ENCODE measurements around the gene ADAM22. TPM values are rescaled to one million over a fixed set of nuclear protein-coding genes. Genes with fewer than 3 reads are reported as not detected.

The ADAM22 gene
- total and polyA plus RNA-seq, 10 of the 15 experiments (the other 5 are each of a cell fraction or from before 2014, with no cell fraction given) = 1.4 to 24.5 (median 7.6) TPM

DNA sequence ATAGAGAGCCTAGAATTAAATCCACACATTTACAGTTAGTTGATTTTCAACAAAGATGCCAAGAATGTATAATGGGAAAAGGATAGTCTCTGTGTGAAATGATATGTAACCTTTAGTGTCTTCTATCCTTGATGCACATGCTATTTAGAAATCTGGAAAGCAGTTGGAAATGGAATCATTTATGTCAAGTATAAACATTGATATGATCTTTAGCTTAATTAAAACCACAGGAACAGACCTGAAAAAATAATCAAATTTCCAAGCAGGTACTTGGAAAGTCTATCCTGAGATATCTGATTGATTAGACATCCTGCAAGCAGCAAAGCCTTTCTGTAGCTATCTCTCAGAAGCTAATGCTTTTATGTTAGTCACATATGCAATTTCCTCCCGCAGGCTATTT is 310.2 kb downstream of the ADAM22 start:
- ATAC-seq = no peak
- no peak overlapping the region for H3K27ac ChIP-seq (ENCODE audit: control insufficient read depth, insufficient read depth)
- ChIA-PET CTCF (interaction anchor here (1.0 to 5.1 kb wide), 16 partner anchors 19 to 1379 kb away, joined by 3 to 129 read pairs (median 6); no protein-coding TSS in a partner anchor), POLR2A (no interaction called here), SMC1A (ENCODE audit: uncharacterized antibody, unreplicated experiment) (interaction anchor here (0.8 to 5.1 kb wide), 14 partner anchors 11 to 1379 kb away, joined by 3 to 89 read pairs (median 4); no protein-coding TSS in a partner anchor), RAD21 (ENCODE audit: unreplicated experiment) (interaction anchor here (1.2 to 4.7 kb wide), 7 partner anchors 27 to 591 kb away, joined by 3 to 81 read pairs (median 15); no protein-coding TSS in a partner anchor)
- H3K4me3 ChIP-seq = no peak overlapping the region
- intact Hi-C loops (cut with micrococcal nuclease; ENCODE audit: unreplicated experiment) (loop anchor here (5.0 kb wide), 3 partner anchors 153 to 1378 kb away; no protein-coding TSS in a partner anchor), in situ Hi-C loops (cut with MboI) (loop anchor here (10.0 to 25.0 kb wide), 2 partner anchors 593 to 1381 kb away; no protein-coding TSS in a partner anchor)
- H3K4me1 ChIP-seq (ENCODE audit: control insufficient read depth, insufficient read depth, low read length) = no peaks in the 10 kb centered on the region
- BruUV-seq (replicated peaks) = no TSS peak
- no peak overlapping the region for H3K4me2 ChIP-seq (ENCODE audit: control insufficient read depth, insufficient read depth)
- no peaks in the 10 kb centered on the region for H3K27me3 ChIP-seq (replicated peaks in 1 of 2; ENCODE audit: control insufficient read depth in 2 of 2, insufficient read depth in 2 of 2, low read length in 1 of 2)
- H3K36me3 ChIP-seq (ENCODE audit: control insufficient read depth in 2 of 2, insufficient read depth in 2 of 2, low read length in 1 of 2) = no peaks in the 10 kb centered on the region
- no peak overlapping the region for H2AFZ ChIP-seq (ENCODE audit: control insufficient read depth, low read depth, low read length)
- DNase-seq (ENCODE audit: low read depth, low spot score) = no peak
- WGBS (ENCODE audit: insufficient coverage, insufficient replicate concordance, low lambda C conversion rate, missing lambda C conversion rate) = 97% methylated on average over 1 of the region's 1 CpG
- no peak overlapping the region for H3K9ac ChIP-seq (ENCODE audit: control insufficient read depth, insufficient read depth, low read length)
- no peaks in the 10 kb centered on the region for H4K20me1 ChIP-seq (ENCODE audit: control insufficient read depth, insufficient read depth)
- H3K9me3 ChIP-seq (replicated peaks; ENCODE audit: control insufficient read depth, insufficient read depth, low read length) = no peaks in the 10 kb centered on the region
- no peaks in the 10 kb centered on the region for H3K79me2 ChIP-seq (ENCODE audit: control insufficient read depth, insufficient read depth, low read length)
- FAIRE-seq = no peak
- TF ChIP-seq, protein P1, sequence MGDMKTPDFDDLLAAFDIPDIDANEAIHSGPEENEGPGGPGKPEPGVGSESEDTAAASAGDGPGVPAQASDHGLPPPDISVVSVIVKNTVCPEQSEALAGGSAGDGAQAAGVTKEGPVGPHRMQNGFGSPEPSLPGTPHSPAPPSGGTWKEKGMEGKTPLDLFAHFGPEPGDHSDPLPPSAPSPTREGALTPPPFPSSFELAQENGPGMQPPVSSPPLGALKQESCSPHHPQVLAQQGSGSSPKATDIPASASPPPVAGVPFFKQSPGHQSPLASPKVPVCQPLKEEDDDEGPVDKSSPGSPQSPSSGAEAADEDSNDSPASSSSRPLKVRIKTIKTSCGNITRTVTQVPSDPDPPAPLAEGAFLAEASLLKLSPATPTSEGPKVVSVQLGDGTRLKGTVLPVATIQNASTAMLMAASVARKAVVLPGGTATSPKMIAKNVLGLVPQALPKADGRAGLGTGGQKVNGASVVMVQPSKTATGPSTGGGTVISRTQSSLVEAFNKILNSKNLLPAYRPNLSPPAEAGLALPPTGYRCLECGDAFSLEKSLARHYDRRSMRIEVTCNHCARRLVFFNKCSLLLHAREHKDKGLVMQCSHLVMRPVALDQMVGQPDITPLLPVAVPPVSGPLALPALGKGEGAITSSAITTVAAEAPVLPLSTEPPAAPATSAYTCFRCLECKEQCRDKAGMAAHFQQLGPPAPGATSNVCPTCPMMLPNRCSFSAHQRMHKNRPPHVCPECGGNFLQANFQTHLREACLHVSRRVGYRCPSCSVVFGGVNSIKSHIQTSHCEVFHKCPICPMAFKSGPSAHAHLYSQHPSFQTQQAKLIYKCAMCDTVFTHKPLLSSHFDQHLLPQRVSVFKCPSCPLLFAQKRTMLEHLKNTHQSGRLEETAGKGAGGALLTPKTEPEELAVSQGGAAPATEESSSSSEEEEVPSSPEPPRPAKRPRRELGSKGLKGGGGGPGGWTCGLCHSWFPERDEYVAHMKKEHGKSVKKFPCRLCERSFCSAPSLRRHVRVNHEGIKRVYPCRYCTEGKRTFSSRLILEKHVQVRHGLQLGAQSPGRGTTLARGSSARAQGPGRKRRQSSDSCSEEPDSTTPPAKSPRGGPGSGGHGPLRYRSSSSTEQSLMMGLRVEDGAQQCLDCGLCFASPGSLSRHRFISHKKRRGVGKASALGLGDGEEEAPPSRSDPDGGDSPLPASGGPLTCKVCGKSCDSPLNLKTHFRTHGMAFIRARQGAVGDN (IDR thresholded peaks at IDR 0.05) = no peak
- TF ChIP-seq KDM1A (IDR thresholded peaks at IDR 0.05; ENCODE audit: borderline replicate concordance) = no peak
- TF ChIP-seq SMC3 (IDR thresholded peaks at IDR 0.05; ENCODE audit: borderline replicate concordance, low read length) = no peak
- TF ChIP-seq, protein P2, sequence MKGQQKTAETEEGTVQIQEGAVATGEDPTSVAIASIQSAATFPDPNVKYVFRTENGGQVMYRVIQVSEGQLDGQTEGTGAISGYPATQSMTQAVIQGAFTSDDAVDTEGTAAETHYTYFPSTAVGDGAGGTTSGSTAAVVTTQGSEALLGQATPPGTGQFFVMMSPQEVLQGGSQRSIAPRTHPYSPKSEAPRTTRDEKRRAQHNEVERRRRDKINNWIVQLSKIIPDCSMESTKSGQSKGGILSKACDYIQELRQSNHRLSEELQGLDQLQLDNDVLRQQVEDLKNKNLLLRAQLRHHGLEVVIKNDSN (IDR thresholded peaks at IDR 0.05; ENCODE audit: borderline replicate concordance, extremely low read length, insufficient read depth, low read depth, low read length) = no peak
- TF ChIP-seq ZNF24 (IDR thresholded peaks at IDR 0.05) = no peak
- TF ChIP-seq ESRRA (IDR thresholded peaks at IDR 0.05; ENCODE audit: low read length) = no peak
- no peak for TF ChIP-seq EED (IDR thresholded peaks at IDR 0.05; ENCODE audit: low read depth)
- TF ChIP-seq YBX1 (IDR thresholded peaks at IDR 0.05) = no peak
- TF ChIP-seq STAT3 (IDR thresholded peaks at IDR 0.05; ENCODE audit: low read depth, low read length) = no peak
- TF ChIP-seq PRDM15 (CRISPR knock-in tag; IDR thresholded peaks at IDR 0.05) = no peak
- TF ChIP-seq JUND (IDR thresholded peaks at IDR 0.05; ENCODE audit: low read depth, low read length) = no peak
- no peak for TF ChIP-seq ZZZ3 (IDR thresholded peaks at IDR 0.05; ENCODE audit: control insufficient read depth, insufficient read length, low read depth)
- no peak for TF ChIP-seq PAX5 (IDR thresholded peaks at IDR 0.05; ENCODE audit: borderline replicate concordance, low read depth, low read length)
- TF ChIP-seq EGR1 (IDR thresholded peaks at IDR 0.05; ENCODE audit: borderline replicate concordance in 1 of 2, low read depth in 2 of 2, low read length in 2 of 2) = no peak
- no peak for TF ChIP-seq RAD51 (IDR thresholded peaks at IDR 0.05)
- TF ChIP-seq ZNF384 (IDR thresholded peaks at IDR 0.05; ENCODE audit: borderline replicate concordance, low read depth, low read length) = no peak
- no peak for TF ChIP-seq NRF1 (conservative IDR thresholded peaks at IDR 0.05; ENCODE audit: low read depth, low read length)

All from GM12878 (cell line).